K562 (cell line): ENCODE results near the gene TDRD10. TPM values are rescaled to one million over a fixed set of nuclear protein-coding genes. Genes with fewer than 3 reads are reported as not detected.
A peak's percentile ranks its signal among the peaks of the same experiment; 100 is the strongest.

Experiments
- ARID3A ChIP-seq: IDR thresholded peaks from 2 replicates; pipeline ENCODE4 v1.6.1; 2012; ENCODE audit warnings: low read depth, low read length, improper control_type of control experiment, borderline replicate concordance
- ATF7 ChIP-seq: fragments of 450-650 bp; IDR thresholded peaks from 2 replicates; pipeline ENCODE4 v1.7.1; 2014; ENCODE audit warnings: mild to moderate bottlenecking, moderate library complexity
- BCLAF1 ChIP-seq, 2 experiments: fragments of 450-650 bp in 1 of 2; IDR thresholded peaks; 2 replicates each; pipeline ENCODE4 v1.6.1; 2011 to 2017; ENCODE audit warnings: low read depth in 2 of 2, antibody characterized with exemption in 1 of 2, borderline replicate concordance in 1 of 2, low read length in 1 of 2, mild to moderate bottlenecking in 1 of 2, mixed read lengths in 1 of 2; ENCODE audit not compliant: control insufficient read depth in 1 of 2
- C11orf30 ChIP-seq: fragments of 450-650 bp; IDR thresholded peaks from 2 replicates; pipeline ENCODE4 v1.6.1; 2016; ENCODE audit warnings: low read depth, mild to moderate bottlenecking
- CAMTA2 ChIP-seq: fragments of 250-450 bp; sonication (Bioruptor Pico); conservative IDR thresholded peaks from 2 replicates; pipeline ENCODE4 v1.5.1; 2022
- CBFA2T2 ChIP-seq: fragments of 450-650 bp; conservative IDR thresholded peaks from 2 replicates; pipeline ENCODE4 v1.6.1; 2017; ENCODE audit warnings: mild to moderate bottlenecking
- DPF2 ChIP-seq: fragments of 450-650 bp; IDR thresholded peaks from 2 replicates; pipeline ENCODE4 v1.6.1; 2016
- ETV6 ChIP-seq, 3 experiments: fragments of 150-350 bp in 1 of 3; sonication (generic) in 1 of 3; formaldehyde crosslinking in 1 of 3; IDR thresholded peaks; 2 replicates each; pipeline versions ENCODE4 v1.6.1 to v1.8.0; 2014 to 2022; ENCODE audit warnings: borderline replicate concordance in 2 of 3, low read depth in 2 of 3, antibody characterized with exemption in 1 of 3, low read length in 1 of 3, mild to moderate bottlenecking in 1 of 3, missing genetic modification reagents in 1 of 3
- EZH2 ChIP-seq: IDR thresholded peaks from 2 replicates; pipeline ENCODE4 v1.6.1; 2012; ENCODE audit warnings: low read depth, mild to moderate bottlenecking, inconsistent platforms, low read length, borderline replicate concordance
- GATA2 ChIP-seq: sonication (generic); formaldehyde crosslinking; IDR thresholded peaks from 2 replicates; pipeline ENCODE4 v1.4.0; 2020; ENCODE audit warnings: mild to moderate bottlenecking, missing genetic modification reagents
- HLTF ChIP-seq: fragments of 450-650 bp; IDR thresholded peaks from 2 replicates; pipeline ENCODE4 v1.6.1; 2016
- KLF13 ChIP-seq: fragments of 450-650 bp; IDR thresholded peaks from 2 replicates; pipeline ENCODE4 v1.6.1; 2016; ENCODE audit warnings: missing genetic modification characterization, low read depth, mild to moderate bottlenecking, missing compliant biosample characterization, moderate library complexity, borderline replicate concordance
- MTA1 ChIP-seq: fragments of 450-650 bp; IDR thresholded peaks from 2 replicates; pipeline ENCODE4 v1.6.1; 2017; ENCODE audit warnings: borderline replicate concordance
- NCOA6 ChIP-seq: fragments of 450-650 bp; IDR thresholded peaks from 2 replicates; pipeline ENCODE4 v1.6.1; 2017; ENCODE audit warnings: mild to moderate bottlenecking
- SOX6 ChIP-seq: fragments of 450-650 bp; IDR thresholded peaks from 2 replicates; pipeline ENCODE4 v1.6.1; 2014; ENCODE audit warnings: mild to moderate bottlenecking
- TEAD4 ChIP-seq, 2 experiments: sonication (generic) in 1 of 2; formaldehyde crosslinking in 1 of 2; IDR thresholded peaks; 2 replicates each; pipeline versions ENCODE4 v1.6.1 to v1.8.0; 2012 to 2022; ENCODE audit warnings: borderline replicate concordance in 1 of 2, inconsistent platforms in 1 of 2, low read length in 1 of 2, mild to moderate bottlenecking in 1 of 2, missing genetic modification reagents in 1 of 2
- ZBTB1 ChIP-seq: sonication (generic); formaldehyde crosslinking; IDR thresholded peaks from 2 replicates; pipeline ENCODE4 v1.8.1; 2023; ENCODE audit warnings: missing genetic modification reagents, low read depth, mild to moderate bottlenecking, borderline replicate concordance
- ZFP36 ChIP-seq: fragments of 150-350 bp; IDR thresholded peaks from 2 replicates; pipeline ENCODE4 v1.6.1; 2018; ENCODE audit warnings: low read length, low read depth; ENCODE audit not compliant: partially characterized antibody
- ZNF232 ChIP-seq: sonication (generic); formaldehyde crosslinking; IDR thresholded peaks from 2 replicates; pipeline ENCODE4 v1.8.0; 2022; ENCODE audit warnings: mild to moderate bottlenecking, missing genetic modification reagents
- ZNF280A ChIP-seq: fragments of 450-650 bp; IDR thresholded peaks from 2 replicates; pipeline ENCODE4 v1.6.1; 2018; ENCODE audit warnings: mild to moderate bottlenecking, low read depth; ENCODE audit not compliant: partially characterized antibody
- ZNF644 ChIP-seq: fragments of 200-800 bp; sonication (Bioruptor generic); IDR thresholded peaks from 2 replicates; pipeline ENCODE4 v1.6.1; 2016; ENCODE audit warnings: low read depth, missing genetic modification characterization, missing compliant biosample characterization
- polyA plus RNA-seq, 8 experiments: library from polyadenylated mRNA; depleted of rRNA in 4 of 8; stranded (reverse) in 5 of 8; unstranded in 3 of 8; fragments of >200 nt; fragmentation: Nextera tagmentation in 2 of 8; fragmentation: Illumina TruSeq in 1 of 8; extraction: Ambion mirVana in 2 of 8; extraction: Trizol in 1 of 8; gene quantifications; 2 replicates each; pipeline versions ENCODE4 v1.2.1 to v1.2.3, GENCODE V29; 2011 to 2014; ENCODE audit warnings: inconsistent platforms in 1 of 8, missing spikeins in 1 of 8
- total RNA-seq, 7 experiments: library from RNA; depleted of rRNA in 6 of 7; stranded (reverse); fragments of >200 nt in 6 of 7; fragmentation: Illumina TruSeq in 2 of 7; extraction: Trizol in 2 of 7; gene quantifications; 2 replicates each; pipeline versions ENCODE4 v1.2.1 to v1.2.3, GENCODE V29; 2011 to 2021; ENCODE audit warnings: low replicate concordance in 1 of 7

The TDRD10 gene
- total and polyA plus RNA-seq, 9 of the 15 experiments (the other 6 are each of a cell fraction or from before 2014, with no cell fraction given): not detected

- TF ChIP-seq BCLAF1 (IDR thresholded peaks at IDR 0.05; ENCODE audit: borderline replicate concordance in 1 of 2, control insufficient read depth in 1 of 2, low read depth in 2 of 2, low read length in 1 of 2) (no peak), ZNF232 (CRISPR knock-in tag) (no peak), EZH2 (no peak), CAMTA2 (CRISPR knock-in tag) (no peak), MTA1 (no peak), CBFA2T2 (peak; percentile 68; the same call in 1 of the 2 replicates), NCOA6 (no peak), KLF13 (tag) (no peak), ZNF644 (tag) (no peak), ZBTB1 (no peak), ZFP36 (no peak), ATF7 (no peak), HLTF (no peak), TEAD4 (IDR thresholded peaks at IDR 0.05; ENCODE audit: low read length) (peak; percentile 83), TEAD4 (CRISPR knock-in tag; IDR thresholded peaks at IDR 0.05; ENCODE audit: borderline replicate concordance) (no peak), SOX6 (0 out of 2 replicates have a peak, but pooled peaks have one; percentile 26), DPF2 (peak; percentile 19; the same call in 1 of the 2 replicates), C11orf30 (no peak), ETV6 (IDR thresholded peaks at IDR 0.05; ENCODE audit: borderline replicate concordance in 1 of 2, low read depth in 2 of 2, low read length in 1 of 2) (no peak), ETV6 (CRISPR knock-in tag; IDR thresholded peaks at IDR 0.05; ENCODE audit: borderline replicate concordance) (no peak), GATA2 (CRISPR knock-in tag) (peak; percentile 38; the same call in 1 of the 2 replicates), ARID3A (no peak), ZNF280A (no peak)
These were observed 91.4 kb downstream of the TDRD10 start (continued) for GRCh38 chr1:154593390-154593789.
